H1 (cell line): ENCODE measurements around the gene ZBTB22. TPM values are rescaled to one million over a fixed set of nuclear protein-coding genes. Genes with fewer than 3 reads are reported as not detected.

Source experiments
- CTCF ChIA-PET: fragments of 300-600 bp; sonication (Branson Sonifier 250); formaldehyde crosslinking; loops from one replicate; lab custom pipeline; 2021; ENCODE audit not compliant: partially characterized antibody; lab: Charles Lee
- POLR2A ChIA-PET: fragments of 300-600 bp; sonication (Branson Sonifier 250); formaldehyde crosslinking; loops from one replicate; lab custom pipeline; 2021; ENCODE audit warnings: inconsistent platforms; ENCODE audit not compliant: partially characterized antibody; lab: Charles Lee
- DNase-seq, 2 experiments: peaks; one replicate each; pipeline versions ENCODE4 v3.0.0 to v3.0.0-alpha.2; 2010 to 2022; ENCODE audit warnings: low spot score in 2 of 2, low read depth in 1 of 2, mixed read lengths in 1 of 2
- FAIRE-seq: peaks from 2 replicates; lab custom pipeline; 2011; peaks lifted over from hg19 to GRCh38; lab: Jason Lieb, UNC
- H2AFZ ChIP-seq: 2 replicates; pipeline ENCODE4 v1.8.1; 2012; ENCODE audit warnings: low read length, inconsistent platforms
- H2AK5ac ChIP-seq: 2 replicates; pipeline ENCODE4 v1.6.1; 2013; ENCODE audit warnings: low read depth, low read length
- H2BK120ac ChIP-seq: replicated peaks from 2 replicates; pipeline ENCODE3; 2013; ENCODE audit warnings: low read depth, low read length, inconsistent platforms
- H2BK12ac ChIP-seq: 2 replicates; pipeline ENCODE4 v1.6.1; 2013; ENCODE audit warnings: low read depth, low read length
- H2BK15ac ChIP-seq: 2 replicates; pipeline ENCODE4 v1.6.1; 2013; ENCODE audit warnings: low read length
- H2BK20ac ChIP-seq: 2 replicates; pipeline ENCODE4 v1.6.1; 2013; ENCODE audit warnings: low read length
- H2BK5ac ChIP-seq: 2 replicates; pipeline ENCODE4 v1.6.1; 2013; ENCODE audit warnings: low read depth, low read length
- H3K14ac ChIP-seq: 2 replicates; pipeline ENCODE4 v1.6.1; 2013; ENCODE audit warnings: inconsistent platforms; ENCODE audit not compliant: insufficient read length
- H3K18ac ChIP-seq: 2 replicates; pipeline ENCODE4 v1.6.1; 2013; ENCODE audit warnings: low read length; ENCODE audit errors: extremely low read depth
- H3K23ac ChIP-seq: 2 replicates; pipeline ENCODE4 v1.6.1; 2013; ENCODE audit warnings: inconsistent platforms; ENCODE audit not compliant: insufficient read length
- H3K23me2 ChIP-seq: 2 replicates; pipeline ENCODE4 v1.6.1; 2013; ENCODE audit warnings: low read depth, low read length
- H3K27ac ChIP-seq: 2 replicates; pipeline ENCODE4 v1.6.1; 2011; ENCODE audit warnings: low read depth, low read length, inconsistent platforms
- H3K27me3 ChIP-seq, 4 experiments: replicated peaks in 1 of 4; 1 replicate in 1 of 4; 2 replicates in 3 of 4; pipeline versions ENCODE4 v1.6.1 to v1.8.1; 2011 to 2013; ENCODE audit warnings: low read length in 3 of 4, mild to moderate bottlenecking in 3 of 4, inconsistent platforms in 2 of 4, mixed read lengths in 2 of 4, moderate library complexity in 1 of 4; ENCODE audit not compliant: control insufficient read depth in 3 of 4, insufficient read depth in 3 of 4; ENCODE audit errors: extremely low read depth in 1 of 4
- H3K36me3 ChIP-seq, 4 experiments: 2 replicates each; pipeline versions ENCODE4 v1.6.1 to v1.8.1; 2011 to 2013; ENCODE audit warnings: mild to moderate bottlenecking in 4 of 4, low read length in 3 of 4, moderate library complexity in 2 of 4, control low read depth in 1 of 4, inconsistent platforms in 1 of 4; ENCODE audit not compliant: insufficient read depth in 4 of 4, control insufficient read depth in 2 of 4
- H3K4ac ChIP-seq: replicated peaks from 2 replicates; pipeline ENCODE3; 2013; ENCODE audit warnings: low read length, low read depth, mixed read lengths, inconsistent platforms; ENCODE audit not compliant: insufficient read length
- H3K4me1 ChIP-seq, 4 experiments: replicated peaks in 1 of 4; 1 replicate in 1 of 4; 2 replicates in 3 of 4; pipeline versions ENCODE4 v1.6.1 to v1.8.1; 2011 to 2013; ENCODE audit warnings: low read length in 3 of 4, inconsistent platforms in 2 of 4, mixed read lengths in 1 of 4; ENCODE audit not compliant: insufficient read depth in 4 of 4, control insufficient read depth in 3 of 4
- H3K4me2 ChIP-seq, 2 experiments: 2 replicates each; pipeline versions ENCODE4 v1.6.1 to v1.8.1; 2011 to 2013; ENCODE audit warnings: low read depth in 2 of 2, low read length in 2 of 2, control low read depth in 1 of 2, inconsistent platforms in 1 of 2, mild to moderate bottlenecking in 1 of 2; ENCODE audit not compliant: insufficient read depth in 1 of 2
- H3K4me3 ChIP-seq, 4 experiments: fragments of 200-600, 300-600 bp in 1 of 4; sonication (generic), shearing (Covaris generic), sonication (Bioruptor Twin) in 1 of 4; 2 replicates each; pipeline versions ENCODE4 v1.5.1 to v1.8.1; 2011 to 2016; ENCODE audit warnings: low read length in 4 of 4, low read depth in 3 of 4, control low read depth in 2 of 4, inconsistent platforms in 2 of 4, mild to moderate bottlenecking in 2 of 4, mixed read lengths in 1 of 4, moderate library complexity in 1 of 4; ENCODE audit not compliant: insufficient read depth in 2 of 4; ENCODE audit errors: extremely low read depth in 1 of 4
- H3K56ac ChIP-seq: replicated peaks from 2 replicates; pipeline ENCODE3; 2013; ENCODE audit warnings: low read depth, mild to moderate bottlenecking, mixed read lengths, low read length, inconsistent platforms; ENCODE audit not compliant: insufficient read length
- H3K79me1 ChIP-seq: 2 replicates; pipeline ENCODE4 v1.6.1; 2013; ENCODE audit warnings: low read depth, low read length, control low read depth
- H3K79me2 ChIP-seq, 2 experiments: 2 replicates each; pipeline versions ENCODE4 v1.6.1 to v1.8.1; 2012 to 2013; ENCODE audit warnings: low read length in 2 of 2, mild to moderate bottlenecking in 2 of 2, inconsistent platforms in 1 of 2; ENCODE audit not compliant: insufficient read depth in 2 of 2, control insufficient read depth in 1 of 2
- H3K9ac ChIP-seq, 4 experiments: replicated peaks in 1 of 4; 1 replicate in 1 of 4; 2 replicates in 3 of 4; pipeline versions ENCODE4 v1.6.1 to v1.8.1; 2011 to 2013; ENCODE audit warnings: low read depth in 3 of 4, low read length in 3 of 4, control low read depth in 2 of 4, mild to moderate bottlenecking in 2 of 4, moderate library complexity in 2 of 4, inconsistent platforms in 1 of 4; ENCODE audit errors: extremely low read depth in 1 of 4
- H3K9me3 ChIP-seq, 2 experiments: 2 replicates each; pipeline versions ENCODE4 v1.6.1 to v1.8.1; 2012 to 2013; ENCODE audit warnings: mild to moderate bottlenecking in 2 of 2, moderate library complexity in 2 of 2, control low read depth in 1 of 2, inconsistent platforms in 1 of 2, low read depth in 1 of 2, low read length in 1 of 2, mixed read lengths in 1 of 2; ENCODE audit not compliant: insufficient read depth in 2 of 2
- H4K20me1 ChIP-seq, 2 experiments: replicated peaks in 1 of 2; 2 replicates each; pipeline versions ENCODE3 to v1.8.1; 2011 to 2013; ENCODE audit warnings: inconsistent platforms in 2 of 2, low read length in 2 of 2, mild to moderate bottlenecking in 1 of 2; ENCODE audit not compliant: insufficient read depth in 2 of 2, control insufficient read depth in 1 of 2
- H4K5ac ChIP-seq: 2 replicates; pipeline ENCODE4 v1.6.1; 2013; ENCODE audit warnings: low read length, low read depth, mixed read lengths, inconsistent platforms; ENCODE audit not compliant: insufficient read length
- H4K8ac ChIP-seq: 2 replicates; pipeline ENCODE4 v1.8.0; 2013; ENCODE audit warnings: mild to moderate bottlenecking, moderate library complexity, low read length, inconsistent platforms; ENCODE audit not compliant: insufficient read depth; ENCODE audit errors: extremely low read depth
- H4K91ac ChIP-seq: replicated peaks from 2 replicates; pipeline ENCODE3; 2013; ENCODE audit warnings: low read length, mixed read lengths, inconsistent platforms; ENCODE audit not compliant: insufficient read length
- BACH1 ChIP-seq: IDR thresholded peaks from 2 replicates; pipeline ENCODE4 v1.6.1; 2012; ENCODE audit warnings: low read length, improper control_type of control experiment
- FOSL1 ChIP-seq: IDR thresholded peaks from 2 replicates; pipeline ENCODE4 v1.6.1; 2011; ENCODE audit warnings: mild to moderate bottlenecking, low read depth, low read length, moderate library complexity; ENCODE audit not compliant: insufficient read depth
- KDM4A ChIP-seq: IDR thresholded peaks from one replicate; pipeline ENCODE4 v1.7.1; 2012; ENCODE audit warnings: low read depth, mild to moderate bottlenecking, moderate library complexity, low read length, inconsistent platforms; ENCODE audit not compliant: severe bottlenecking
- PHF8 ChIP-seq: fragments of 200-600 bp; sonication (generic); conservative IDR thresholded peaks from 2 replicates; pipeline ENCODE4 v1.7.1; 2012; ENCODE audit warnings: low read depth, mild to moderate bottlenecking, inconsistent platforms, low read length, moderate library complexity
- POU5F1 ChIP-seq: IDR thresholded peaks from 2 replicates; pipeline ENCODE4 v1.6.1; 2011; ENCODE audit warnings: low read depth, mild to moderate bottlenecking, low read length, moderate library complexity
- RBBP5 ChIP-seq: IDR thresholded peaks from 2 replicates; pipeline ENCODE4 v1.7.1; 2012; ENCODE audit warnings: low read depth, mild to moderate bottlenecking, inconsistent platforms, low read length, moderate library complexity, borderline replicate concordance
- SAP30 ChIP-seq: fragments of 300-600 bp; sonication (generic); IDR thresholded peaks from 2 replicates; pipeline ENCODE4 v1.7.1; 2012; ENCODE audit warnings: low read length, moderate library complexity, mild to moderate bottlenecking, inconsistent platforms; ENCODE audit not compliant: insufficient read depth, insufficient replicate concordance
- SIN3A ChIP-seq, 2 experiments: IDR thresholded peaks in 1 of 2; conservative IDR thresholded peaks in 1 of 2; 2 replicates each; pipeline ENCODE4 v1.6.1; 2011 to 2012; ENCODE audit warnings: low read length in 2 of 2, improper control_type of control experiment in 1 of 2, low read depth in 1 of 2, mild to moderate bottlenecking in 1 of 2
- TAF1 ChIP-seq: IDR thresholded peaks from 2 replicates; pipeline ENCODE4 v1.6.1; 2011; ENCODE audit warnings: mild to moderate bottlenecking, low read depth, low read length
- WGBS, 2 experiments: shearing (Covaris generic) in 1 of 2; methylation state at CpG; one replicate each; pipeline versions ENCODE4 v1.1.6 to v1.1.7; 2013 to 2015; ENCODE audit warnings: low lambda C conversion rate in 2 of 2, mixed read lengths in 2 of 2, inconsistent platforms in 1 of 2, low coverage in 1 of 2, missing lambda C conversion rate in 1 of 2; ENCODE audit not compliant: insufficient replicate concordance in 2 of 2, insufficient coverage in 1 of 2, insufficient read length in 1 of 2; ENCODE audit errors: extremely low coverage in 1 of 2, missing lambda C conversion rate in 1 of 2; 5-methylcytosine and 5-hydroxymethylcytosine counted together
- polyA plus RNA-seq, 7 experiments: library from polyadenylated mRNA; depleted of rRNA in 3 of 7; stranded (reverse) in 5 of 7; unstranded in 2 of 7; fragments of >200 nt in 5 of 7; fragments of 200-250 nt in 2 of 7; gene quantifications; 1 replicate in 5 of 7; 2 replicates in 1 of 7; 4 replicates in 1 of 7; pipeline versions ENCODE4 v1.2.1 to v1.2.3, GENCODE V29; 2011 to 2013; ENCODE audit warnings: missing spikeins in 2 of 7, mixed read lengths in 2 of 7
- total RNA-seq: library from RNA; stranded (reverse); fragmentation: NEBNext Ultra II Directional; extraction: Animal tissue kit (Norgen Biotek cat#: 25700); gene quantifications from 2 replicates; pipeline ENCODE4 v1.2.1, GENCODE V29; 2021

The ZBTB22 gene
- total and polyA plus RNA-seq, 2 of the 8 experiments (the other 6 are each of a cell fraction or from before 2014, with no cell fraction given) = 7.4 to 9.9 TPM

DNA sequence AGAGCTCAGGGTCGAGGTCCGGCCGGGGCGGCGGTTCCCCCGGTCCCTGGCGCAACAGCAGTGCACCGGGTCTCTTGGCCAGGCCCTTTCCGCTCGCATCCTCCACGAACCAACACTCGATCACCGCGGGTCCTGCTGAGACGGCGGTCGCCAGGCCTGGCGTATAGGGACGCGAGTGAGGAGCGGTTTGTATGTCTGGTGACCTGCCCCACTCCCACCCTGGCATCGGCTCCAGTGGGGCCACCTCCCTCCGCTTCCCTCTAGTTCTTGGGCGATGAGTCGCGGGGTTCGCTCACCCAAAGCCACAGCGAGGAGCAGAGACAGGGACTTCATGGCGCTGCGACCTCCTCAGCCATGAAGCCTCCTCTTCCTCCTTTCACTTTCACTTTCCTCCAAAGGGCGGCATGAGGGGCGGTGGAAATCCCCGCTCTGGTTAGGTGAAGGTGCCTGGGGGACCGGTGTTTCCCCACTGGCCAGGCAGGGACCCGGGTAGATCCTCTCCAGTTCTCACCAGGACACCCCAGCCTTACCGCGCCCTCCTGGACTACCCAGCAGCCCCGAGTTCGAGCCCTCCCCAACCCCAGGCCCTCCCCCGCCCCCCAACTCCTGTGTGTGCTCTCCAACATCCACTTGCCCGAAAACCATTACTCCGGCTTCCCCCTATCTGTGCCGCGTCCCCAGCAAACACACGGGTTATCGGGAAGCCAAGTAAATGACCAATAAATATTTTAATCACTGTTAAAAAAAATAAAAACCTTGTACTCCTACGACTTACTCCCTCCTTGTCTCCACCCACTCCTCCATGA is 3.6 kb downstream of the ZBTB22 start, which contains the start of gene TAPBP:
Gene TAPBP (minus strand): TSS at position 370 of the 806 bp plus-strand sequence. CDS start 37 bp downstream, at position 333.
- Histone ChIP-seq H2BK12ac (peak within 1 kb of the TSS; percentile 75; the same call in 1 of the 2 replicates), H3K56ac (peak within 1 kb of the TSS; percentile 79), H3K4me2 (peak within 1 kb of the TSS; percentile 93 to 95), H2BK5ac (peak within 1 kb of the TSS; percentile 56; the same call in 1 of the 2 replicates), H2AFZ (peak within 1 kb of the TSS; percentile 55; the same call in 1 of the 2 replicates), H4K5ac (no peak within 1 kb of the TSS), H3K4me3 (peak within 1 kb of the TSS; percentile 84 to 89 (median 88)), H3K18ac (peak within 1 kb of the TSS; percentile 83), H3K27ac (peak within 1 kb of the TSS; percentile 23; the same call in 1 of the 2 replicates), H2BK20ac (no peak within 1 kb of the TSS), H3K14ac (no peak within 1 kb of the TSS), H3K27me3 (no peaks in the 10 kb centered on the region), H4K91ac (peak within 1 kb of the TSS; percentile 66), H2BK120ac (peak within 1 kb of the TSS; percentile 44), H3K23ac (no peak within 1 kb of the TSS), H3K9me3 (no peaks in the 10 kb centered on the region), H2BK15ac (peak within 1 kb of the TSS; percentile 72; the same call in 1 of the 2 replicates), H2AK5ac (no peak within 1 kb of the TSS; the same call in 1 of the 2 replicates), H3K36me3 (peaks cover 0 to 6% (median 1%) of the 10 kb centered on the region in 4 experiments; a peak in 3 of 8 replicates), H3K4me1 (peaks cover 0 to 21% (median 12%) of the 10 kb centered on the region in 4 experiments; a peak in 6 of 7 replicates), H3K9ac (peak within 1 kb of the TSS; percentile 59 to 74 (median 63)), H4K20me1 (no peaks in the 10 kb centered on the region), H4K8ac (peak within 1 kb of the TSS; percentile 81), H3K23me2 (peaks cover 26% of the 10 kb centered on the region), H3K79me2 (no peaks in the 10 kb centered on the region), H3K79me1 (no peaks in the 10 kb centered on the region), H3K4ac (no peak within 1 kb of the TSS)
- ChIA-PET POLR2A (interaction anchor here (0.6 to 6.3 kb wide), 17 partner anchors 12 to 1498 kb away, joined by 3 to 37 read pairs (median 4); partner anchors contain the start of genes B3GALT4, PFDN6, RGL2 and RPS18), CTCF (interaction anchor here (1.2 to 2.4 kb wide), 5 partner anchors 13 to 37 kb away, joined by 7 to 17 read pairs (median 12); partner anchors contain the start of genes B3GALT4 and RGL2)
- FAIRE-seq = no peak
- peak in 1 of 2 experiments; percentile 74 for DNase-seq
- WGBS, 2 experiments = 3% methylated on average over 35 of the region's 47 CpGs; no CpG with 5 or more reads in 1 of the 2 experiments
- TF ChIP-seq SAP30 = peak; percentile 27
- TF ChIP-seq POU5F1 = no peak
- TF ChIP-seq RBBP5 = peak; percentile 46; the same call in 1 of the 2 replicates
- peak; percentile 45; the same call in 1 of the 2 replicates for TF ChIP-seq TAF1
- TF ChIP-seq PHF8 = 0 out of 2 replicates have a peak, but pooled peaks have one; percentile 41
- peak; percentile 70 for TF ChIP-seq KDM4A
- TF ChIP-seq BACH1 = no peak; the same call in 1 of the 2 replicates
- TF ChIP-seq SIN3A (conservative IDR thresholded peaks at IDR 0.05 in 1 of 2, IDR thresholded peaks at IDR 0.05 in 1 of 2; ENCODE audit: low read depth in 1 of 2, low read length in 2 of 2) = peak; percentile 47 to 50; a peak in 1 of 4 replicates
- no peak for TF ChIP-seq FOSL1
